HG03354 (cell line): ENCODE measurements around the gene INMT.
"Not testable (repeated sequence)": the region's sequence is repeated elsewhere in the genome, so short reads cannot be mapped to it uniquely, and the experiment has no call there.

Experiments
- ATAC-seq: cut with Tn5 transposase; IDR thresholded peaks from one replicate; pipeline ENCODE4 v1.9.1; 2021; ENCODE audit warnings: mild to moderate bottlenecking; ENCODE audit not compliant: unreplicated experiment, poor library complexity, severe bottlenecking

Gene INMT

GRCh38 chr7:30751696-30752273 lies at the start of gene INMT:
TSS of gene INMT (plus strand) at chr7:30752135. CDS start at chr7:30752151, 16 bp downstream.
- ATAC-seq = no peak

- ATAC-seq = no peak
Measured at GRCh38 chr7:30702200-30702599, 49.7 kb upstream of the INMT start.

DNA sequence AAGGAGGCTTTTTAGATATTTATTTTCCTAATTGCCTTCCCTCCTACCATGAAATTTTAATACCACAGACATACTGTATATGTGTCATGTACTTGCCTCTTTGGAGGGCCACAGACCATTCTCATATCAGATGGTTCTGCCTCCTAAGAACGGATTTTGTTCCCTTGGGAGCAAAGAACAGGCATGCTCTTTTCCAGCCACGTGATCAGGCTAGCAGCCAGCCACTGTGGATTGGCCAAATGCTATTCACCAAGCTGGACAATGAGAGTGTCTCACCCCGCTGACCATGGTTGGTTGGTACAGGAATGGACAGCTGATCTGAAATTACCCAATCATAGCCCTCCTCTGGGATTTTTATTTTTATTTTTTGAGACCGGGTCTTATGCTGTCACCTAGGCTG lies 48.2 kb upstream of the INMT start:
- ATAC-seq = no peak

GRCh38 chr7:30705008-30705407 lies 46.9 kb upstream of the INMT start:
- ATAC-seq = no peak

DNA sequence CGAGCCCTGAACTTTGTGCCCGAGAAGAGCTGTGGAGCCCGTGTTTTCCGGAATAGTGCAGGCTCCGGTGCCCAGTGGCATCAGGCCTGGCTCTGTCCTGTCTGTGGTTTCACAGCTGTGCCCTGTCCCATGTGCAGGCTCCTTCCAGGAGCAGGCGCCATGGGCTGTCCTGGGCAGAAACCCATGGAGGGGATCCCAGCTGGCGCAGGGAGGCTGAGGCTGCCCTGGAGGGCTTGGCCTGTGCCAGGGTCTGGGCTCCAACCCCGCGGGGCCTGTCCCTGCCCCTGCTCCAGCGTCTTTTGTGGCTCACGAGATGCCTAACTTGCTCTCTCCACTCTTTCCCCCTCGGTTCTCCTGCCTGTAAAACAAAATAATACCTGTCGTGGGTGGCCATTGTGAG lies 46.3 kb upstream of the INMT start:
- ATAC-seq = no peak

GRCh38 chr7:30706316-30706715 lies 45.6 kb upstream of the INMT start:
- no peak for ATAC-seq

GRCh38 chr7:30706908-30707307 lies 45.0 kb upstream of the INMT start:
- no peak for ATAC-seq

GRCh38 chr7:30707391-30708357 lies 44.3 kb upstream of the INMT start:
- no peak for ATAC-seq

DNA sequence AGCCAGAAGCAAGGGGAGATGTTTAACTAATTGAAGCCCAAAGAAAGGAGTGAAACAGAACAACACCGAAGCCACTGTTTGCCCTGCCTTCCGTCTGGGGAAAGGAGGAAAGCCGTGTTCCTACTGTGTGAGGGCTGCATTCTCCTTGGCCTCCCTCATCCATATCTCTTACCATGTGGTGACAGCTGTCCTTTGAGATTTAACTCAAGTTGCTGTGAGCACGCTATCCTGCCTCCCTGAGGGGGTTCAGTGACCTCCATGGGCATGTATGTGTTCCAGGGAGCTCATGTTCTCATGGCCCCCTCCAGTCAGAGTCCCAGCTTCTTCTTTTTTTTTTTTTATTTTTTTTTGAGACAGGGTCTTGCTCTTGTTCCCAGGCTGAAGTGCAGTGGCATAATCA lies 43.5 kb upstream of the INMT start:
- ATAC-seq = no peak

DNA sequence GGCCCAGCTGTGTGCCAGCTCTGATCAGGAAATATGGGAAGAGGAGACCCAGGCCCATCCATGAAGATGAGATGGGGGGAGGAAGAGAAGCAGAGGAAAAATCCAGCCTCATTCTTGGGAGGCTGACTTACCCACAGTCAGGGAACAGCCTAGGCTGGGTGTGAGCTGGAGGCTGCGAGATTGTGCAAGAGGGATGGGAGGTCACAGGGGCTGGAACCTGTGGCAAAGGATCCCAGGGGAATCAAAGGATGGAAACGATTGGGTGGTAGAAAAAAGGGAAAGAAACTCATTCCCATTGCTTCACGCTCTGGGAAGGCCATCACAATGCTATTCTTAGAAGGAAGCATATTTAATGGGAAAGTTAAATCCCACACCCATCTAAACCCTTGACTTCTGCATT lies 43.0 kb upstream of the INMT start:
- no peak for ATAC-seq

DNA sequence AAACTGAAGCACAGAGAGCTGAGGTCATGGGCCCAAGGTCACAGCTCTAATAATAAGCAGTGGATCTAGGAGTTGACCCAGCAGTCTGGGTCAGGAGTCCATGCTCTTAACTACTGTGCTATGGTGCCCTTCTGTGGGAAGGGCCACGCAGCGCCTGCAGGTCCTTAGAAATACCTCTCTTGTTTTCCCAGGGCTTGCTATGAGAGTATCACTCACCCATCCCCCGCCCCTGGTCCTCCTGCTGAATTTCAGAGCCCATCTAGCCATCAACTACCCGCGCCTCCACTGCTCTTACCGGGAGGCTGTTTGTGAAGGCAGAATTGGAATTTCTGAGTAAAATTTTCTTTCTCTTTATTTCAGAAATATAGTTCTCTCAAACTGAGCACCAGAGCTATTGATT lies 42.4 kb upstream of the INMT start:
- ATAC-seq = no peak

GRCh38 chr7:30710669-30711068 lies 41.3 kb upstream of the INMT start:
- ATAC-seq = no peak

GRCh38 chr7:30713392-30713791 lies 38.5 kb upstream of the INMT start:
- no peak for ATAC-seq

DNA sequence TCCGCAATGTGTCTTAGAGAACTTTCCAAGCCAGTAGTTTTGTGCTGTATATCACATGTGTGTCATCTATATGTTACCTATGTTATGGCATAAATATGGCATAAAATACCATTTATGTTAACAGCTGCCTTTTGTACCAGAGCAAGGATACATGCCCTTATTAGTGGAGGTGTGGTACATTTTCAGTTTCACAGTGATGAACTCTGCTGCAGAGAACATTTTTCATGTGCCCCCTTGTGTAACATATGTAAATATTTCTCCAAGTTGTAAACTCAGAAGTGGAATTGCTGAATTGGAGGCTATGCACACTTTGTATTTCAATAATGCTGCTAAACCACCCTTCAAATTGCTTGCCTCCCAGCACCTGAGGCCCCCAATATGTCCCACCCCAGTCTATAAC lies 37.8 kb upstream of the INMT start:
- no peak for ATAC-seq

GRCh38 chr7:30717181-30717580 lies 34.8 kb upstream of the INMT start:
- no peak for ATAC-seq

DNA sequence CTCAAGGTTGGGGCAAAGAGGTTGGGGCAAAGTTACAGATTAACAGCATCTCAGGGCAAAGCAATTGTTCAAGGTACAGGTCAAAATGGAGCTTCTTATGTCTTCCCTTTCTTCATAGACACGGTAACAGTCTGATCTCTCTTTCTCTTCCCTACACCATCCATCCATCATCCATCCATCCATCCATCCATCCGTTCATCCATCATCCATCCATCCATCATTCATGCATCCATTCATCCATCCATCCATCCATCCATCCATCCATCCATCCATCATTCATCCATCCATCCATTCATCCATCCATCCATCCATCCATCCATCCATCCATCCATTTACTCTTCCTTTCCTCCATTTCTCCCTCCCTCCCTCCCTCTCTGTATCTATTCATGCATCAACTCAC lies 32.5 kb upstream of the INMT start:
- ATAC-seq = not testable (repeated sequence)

DNA sequence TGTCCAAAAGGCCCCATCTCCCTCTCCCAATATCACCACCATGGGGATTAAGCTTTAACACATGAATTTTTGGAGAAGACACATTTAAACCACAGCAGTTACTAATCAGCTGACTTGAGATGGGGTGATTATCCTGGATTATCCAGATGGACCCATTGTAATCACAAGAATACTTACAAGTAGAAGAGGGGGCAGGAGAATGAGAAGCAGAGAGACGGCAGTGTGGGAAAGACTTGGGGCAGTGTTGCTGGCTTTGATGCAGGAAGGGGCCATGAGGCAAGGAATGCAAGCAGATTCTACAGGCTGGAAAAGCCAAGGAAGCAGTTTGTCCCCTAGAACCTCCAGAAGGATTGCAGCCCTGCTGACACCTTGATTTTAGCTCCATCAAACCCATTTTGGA lies 30.7 kb upstream of the INMT start:
- no peak for ATAC-seq

- no peak for ATAC-seq
Measured at GRCh38 chr7:30722187-30722586, 29.7 kb upstream of the INMT start.

- ATAC-seq = no peak
Measured at GRCh38 chr7:30722671-30723070, 29.3 kb upstream of the INMT start.

DNA sequence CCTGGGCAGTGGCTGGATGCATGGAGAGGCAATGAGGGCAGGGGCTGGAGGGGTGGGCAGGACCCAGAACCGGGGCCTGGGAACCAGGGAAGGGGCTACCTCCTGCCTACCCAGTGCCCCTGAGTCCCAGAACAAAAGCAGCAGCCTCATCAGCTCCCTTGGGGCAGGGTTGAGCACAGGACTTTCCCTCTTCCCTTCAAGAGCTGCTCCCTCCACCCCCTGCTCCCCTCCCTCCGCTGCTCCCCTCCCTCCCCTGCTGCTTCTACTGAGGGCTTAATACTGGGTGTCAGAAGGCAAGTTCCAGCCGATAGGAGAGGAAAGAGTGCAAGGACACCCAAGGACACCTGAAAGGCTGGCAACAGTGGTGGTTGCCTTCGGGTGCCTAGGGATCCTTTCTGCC lies 28.2 kb upstream of the INMT start:
- ATAC-seq = no peak

DNA sequence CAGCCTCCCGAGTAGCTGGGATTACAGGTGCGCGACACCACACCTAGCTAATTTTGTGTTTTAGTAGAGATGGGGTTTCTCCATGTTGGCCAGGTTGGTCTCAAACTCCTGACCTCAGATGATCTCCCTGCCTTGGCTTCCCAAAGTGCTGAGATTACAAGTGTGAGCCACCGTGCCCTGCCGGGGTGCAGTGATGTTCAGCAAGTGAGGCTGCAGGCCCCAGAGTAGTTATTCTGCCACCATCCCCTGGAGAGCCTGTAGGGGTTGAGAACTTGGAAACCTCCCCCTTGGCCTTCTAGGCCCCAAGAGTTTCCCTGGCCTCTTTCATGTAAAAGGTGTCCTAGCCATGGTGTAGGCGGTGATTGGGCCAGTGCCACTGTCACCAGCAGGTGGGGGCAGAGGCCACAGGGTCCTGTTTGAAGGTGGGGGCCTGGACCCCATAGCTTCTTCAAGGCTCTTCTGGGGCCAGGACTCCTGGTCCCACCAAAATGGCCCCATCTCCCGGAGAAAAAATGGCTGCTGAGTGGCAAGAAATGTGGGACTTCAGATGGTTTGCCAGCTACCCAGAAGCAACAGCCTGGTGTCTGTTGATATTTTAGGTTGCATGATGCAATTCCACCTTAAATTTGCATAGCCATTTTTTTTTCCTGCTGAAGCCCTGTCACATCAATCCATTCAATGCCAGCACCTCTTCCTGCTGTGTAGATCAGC lies 25.5 kb upstream of the INMT start:
- no peak for ATAC-seq
